Kasumi-1 (cell line): ENCODE data around the gene PSMB7.

Experiments
- DNase-seq, 2 experiments: peaks; one replicate each; lab custom pipeline; 2025; lab: John Stamatoyannopoulos, UW

The PSMB7 gene

DNA sequence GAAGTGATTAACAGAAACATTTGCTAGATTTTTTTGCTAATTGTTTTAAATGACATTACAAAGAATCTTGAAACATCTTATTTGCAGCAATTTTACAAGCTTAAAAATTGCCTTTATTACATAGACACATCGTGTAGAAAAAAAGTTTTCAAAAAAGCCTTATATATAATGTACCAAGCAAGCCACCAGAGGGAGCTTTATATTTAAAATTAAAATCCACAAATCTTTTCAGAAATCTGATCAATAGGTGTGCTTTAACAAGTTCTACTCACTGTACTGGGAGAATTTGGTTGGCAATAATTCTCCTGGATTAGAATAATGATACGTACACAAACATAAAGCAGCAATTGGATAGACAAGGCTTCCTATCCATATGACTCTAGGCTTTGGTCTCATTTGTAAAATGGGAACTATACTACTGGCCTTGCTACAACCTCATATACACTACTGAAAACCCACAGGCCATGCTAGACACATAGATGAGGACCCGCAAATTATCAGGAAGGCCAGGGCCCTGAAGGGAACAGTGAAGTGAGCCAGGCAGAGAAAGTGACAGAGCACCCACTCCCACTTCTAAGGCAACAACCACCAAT is 4.8 kb downstream of the PSMB7 start:
- peak; percentile 22 to 54 for DNase-seq

DNA sequence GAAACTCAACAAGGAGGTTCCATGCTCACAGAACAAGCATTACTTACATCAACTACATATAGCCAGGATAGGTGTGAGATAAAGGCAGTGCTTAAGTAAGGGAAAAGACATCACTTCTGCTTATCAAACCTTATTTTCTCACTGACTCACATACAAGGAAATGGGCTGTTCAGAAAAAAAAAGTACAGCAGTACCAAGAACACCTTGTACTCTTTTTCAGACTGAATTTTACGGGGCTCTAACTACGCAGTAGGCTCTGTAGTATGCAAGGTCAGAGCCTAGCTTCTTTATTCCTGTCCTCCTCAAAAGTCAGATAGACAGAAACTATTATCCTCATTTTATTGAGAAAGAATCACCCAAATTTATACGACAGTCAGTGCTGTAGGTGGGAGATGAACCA is 5.8 kb downstream of the PSMB7 start:
- no peak for DNase-seq

DNA sequence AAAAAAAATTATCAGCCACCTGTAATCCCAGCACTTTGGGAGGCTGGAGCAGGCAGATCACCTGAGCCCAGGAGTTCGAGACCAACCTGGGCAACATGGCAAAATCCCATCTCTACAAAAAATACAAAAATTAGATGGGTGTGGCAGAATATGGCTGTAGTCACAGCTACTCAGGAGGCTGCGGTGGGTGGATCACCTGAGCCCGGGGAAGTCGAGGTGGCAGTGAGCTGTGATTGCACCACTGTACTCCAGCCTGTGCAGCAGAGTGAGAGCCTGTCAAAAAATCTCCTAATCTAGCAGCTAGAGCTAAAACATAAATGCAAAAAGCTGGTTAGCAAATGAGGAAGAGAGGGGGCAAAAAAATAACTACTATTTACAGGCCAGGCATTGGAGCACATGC is 12.0 kb downstream of the PSMB7 start:
- DNase-seq = no peak

DNA sequence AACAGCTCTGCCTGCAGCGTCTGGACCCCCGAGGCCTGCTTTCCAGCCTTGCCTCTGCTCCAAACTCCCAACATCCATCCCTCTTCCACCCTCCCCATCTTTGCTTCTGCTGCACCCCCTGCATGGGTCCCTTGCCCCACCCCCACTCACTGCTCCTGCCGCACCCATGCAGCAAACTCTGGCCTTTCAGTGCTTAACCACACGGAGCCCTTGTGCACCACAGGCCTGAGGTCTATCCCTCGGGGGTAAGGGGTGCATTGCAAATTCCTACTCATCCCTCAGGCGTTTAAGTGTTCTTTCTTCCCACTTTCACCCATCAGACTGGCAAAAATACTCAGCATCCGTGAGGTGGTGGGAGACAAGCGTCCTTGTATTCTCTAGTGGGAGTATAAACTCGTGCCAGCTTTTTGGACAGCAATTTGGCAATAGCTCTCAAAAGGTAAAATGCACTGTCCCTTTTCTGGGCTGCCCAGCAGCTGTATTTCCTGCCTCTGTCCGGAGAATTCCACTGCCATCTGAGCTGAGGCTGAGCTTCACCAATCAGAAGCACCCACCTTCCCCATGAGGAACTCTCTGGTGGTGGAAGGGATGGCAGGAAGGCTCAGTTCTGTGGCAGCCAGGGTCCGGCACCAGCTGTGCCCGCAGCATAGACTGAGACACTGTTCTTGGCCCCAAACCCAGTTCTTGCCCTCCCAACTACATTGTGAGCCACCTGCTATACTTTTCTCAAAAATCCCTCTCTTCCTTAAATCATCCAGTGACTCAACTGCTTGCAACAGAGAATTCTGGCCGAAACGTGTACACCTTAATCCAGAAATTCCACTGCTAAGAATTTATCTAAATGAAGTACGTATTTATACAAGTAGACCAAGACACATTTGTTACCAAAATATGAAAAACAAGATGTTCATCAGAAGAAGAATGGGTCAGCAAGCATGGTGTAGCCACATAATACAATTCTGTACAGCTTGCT is 15.0 kb downstream of the PSMB7 start:
- DNase-seq = peak in 1 of 2 experiments; percentile 22

DNA sequence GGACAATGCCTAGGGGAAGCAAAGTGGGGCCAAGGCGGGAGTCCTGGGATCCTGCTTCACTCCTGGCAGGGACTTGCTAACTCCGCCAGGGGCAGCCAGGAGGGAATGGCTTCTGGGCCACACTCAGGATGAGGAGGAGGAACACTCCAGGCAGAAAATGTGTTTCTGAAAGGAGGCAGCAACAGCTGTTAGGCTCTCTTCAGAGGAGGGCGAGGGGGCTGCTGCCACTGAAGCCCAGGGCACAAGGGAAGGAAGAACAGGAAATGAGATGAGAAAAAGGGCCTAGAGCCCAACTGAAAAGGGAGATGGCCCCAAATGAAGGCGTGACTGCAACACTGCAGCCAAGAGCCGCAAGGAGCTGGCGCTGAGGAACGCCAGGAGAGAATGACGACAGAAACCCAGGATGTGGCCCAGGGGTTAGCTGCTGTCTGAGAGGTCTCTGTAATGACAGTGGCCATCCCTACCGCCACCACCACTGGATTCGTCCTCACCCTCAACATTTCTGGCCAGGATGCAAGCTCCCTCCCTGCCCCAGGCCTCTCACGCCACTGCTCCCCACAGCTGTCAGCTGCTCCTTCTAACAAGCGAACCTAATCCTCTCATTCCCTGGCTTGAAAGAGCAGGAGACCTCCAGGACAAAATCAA is 15.8 kb downstream of the PSMB7 start:
- peak; percentile 70 to 74 for DNase-seq

DNA sequence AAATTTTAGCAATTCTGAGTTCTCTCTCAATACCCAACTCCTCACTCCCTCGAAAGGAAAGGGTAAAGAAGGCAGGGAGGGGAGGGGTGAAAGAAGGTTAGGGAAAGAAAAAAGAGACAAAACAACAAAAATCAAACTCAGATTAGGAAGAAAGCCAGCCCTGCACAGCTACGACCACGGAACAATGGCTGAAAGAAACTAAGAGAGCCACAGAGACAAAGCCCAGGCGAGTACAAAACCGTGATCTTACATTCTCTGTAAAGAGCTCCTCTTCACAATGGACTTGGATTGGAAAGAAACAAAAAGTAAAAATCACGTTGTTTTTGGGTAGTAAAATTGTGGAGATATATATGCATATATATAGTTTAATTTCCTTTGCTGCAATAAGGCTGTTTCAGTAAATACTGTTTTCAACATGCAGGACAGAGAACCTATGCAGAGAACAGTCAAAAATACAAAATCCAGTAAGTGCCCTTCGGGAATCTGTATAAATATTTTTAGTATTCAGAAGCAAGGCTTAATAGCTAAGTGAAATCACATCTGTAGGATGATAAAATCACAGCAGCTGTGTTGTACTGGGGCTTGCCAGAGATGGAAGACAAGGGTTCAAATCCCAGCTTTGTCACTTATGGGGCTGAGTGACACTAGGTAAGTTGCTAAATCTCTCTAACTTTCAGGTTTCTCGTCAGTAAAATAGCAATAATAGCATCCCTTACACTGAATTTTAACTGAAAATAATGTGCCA is 16.9 kb downstream of the PSMB7 start:
- DNase-seq = no peak

DNA sequence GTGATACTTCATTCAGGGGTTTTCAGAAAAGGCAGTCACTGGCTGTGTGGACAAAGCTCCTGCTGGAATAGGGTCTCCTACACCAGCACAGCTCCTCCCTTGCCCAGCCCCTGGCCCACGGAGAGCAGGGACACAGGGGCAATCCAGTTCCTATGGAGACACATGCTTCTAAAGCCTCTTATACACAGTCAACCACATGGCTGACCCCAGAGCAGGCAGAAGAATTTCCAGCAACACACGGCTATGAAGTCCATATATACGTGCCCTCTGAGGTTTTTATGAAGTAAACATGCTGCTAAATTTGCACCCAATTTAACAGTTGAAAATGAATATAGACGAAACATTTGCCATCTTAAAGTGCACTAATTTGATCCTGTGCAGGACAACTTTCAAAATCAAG is 19.4 kb downstream of the PSMB7 start:
- no peak for DNase-seq

DNA sequence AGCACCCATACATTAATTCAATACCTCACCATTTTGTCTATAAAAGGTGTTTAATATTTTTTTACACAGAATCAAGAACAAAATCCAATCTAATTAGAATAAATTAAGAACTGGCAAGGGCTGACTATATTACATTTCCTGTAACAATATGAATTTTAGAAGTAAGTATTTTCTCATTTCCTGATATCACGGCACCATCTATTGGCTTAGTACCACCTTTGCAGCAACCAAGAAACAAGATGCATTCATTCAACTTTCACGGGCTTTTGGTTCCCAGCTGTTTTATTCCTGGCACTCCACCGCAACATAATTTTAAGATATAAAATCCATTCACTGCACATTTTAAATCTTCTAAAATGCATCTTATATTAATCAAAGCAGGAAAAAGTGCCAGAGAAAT is 20.6 kb downstream of the PSMB7 start:
- no peak for DNase-seq

DNA sequence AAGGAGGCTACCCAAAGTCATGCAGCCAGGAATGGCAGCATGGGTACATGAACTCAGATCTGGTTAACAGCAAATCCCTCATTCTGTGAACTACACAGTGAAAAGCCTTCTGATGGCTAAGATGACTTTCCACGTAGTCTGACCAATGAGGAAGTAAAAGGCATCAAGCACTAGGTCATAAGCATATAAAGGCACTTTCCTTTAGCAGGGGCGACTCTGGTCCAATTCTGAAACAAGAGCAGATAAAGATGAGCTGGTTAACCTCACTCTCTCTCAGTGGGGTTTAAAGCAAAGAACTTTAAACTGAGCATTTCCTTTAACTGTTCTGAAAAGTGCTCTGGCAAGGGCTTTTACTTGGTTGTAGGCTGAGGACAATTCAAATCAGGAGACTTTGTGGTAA is 21.1 kb downstream of the PSMB7 start:
- peak; percentile 35 to 68 for DNase-seq

DNA sequence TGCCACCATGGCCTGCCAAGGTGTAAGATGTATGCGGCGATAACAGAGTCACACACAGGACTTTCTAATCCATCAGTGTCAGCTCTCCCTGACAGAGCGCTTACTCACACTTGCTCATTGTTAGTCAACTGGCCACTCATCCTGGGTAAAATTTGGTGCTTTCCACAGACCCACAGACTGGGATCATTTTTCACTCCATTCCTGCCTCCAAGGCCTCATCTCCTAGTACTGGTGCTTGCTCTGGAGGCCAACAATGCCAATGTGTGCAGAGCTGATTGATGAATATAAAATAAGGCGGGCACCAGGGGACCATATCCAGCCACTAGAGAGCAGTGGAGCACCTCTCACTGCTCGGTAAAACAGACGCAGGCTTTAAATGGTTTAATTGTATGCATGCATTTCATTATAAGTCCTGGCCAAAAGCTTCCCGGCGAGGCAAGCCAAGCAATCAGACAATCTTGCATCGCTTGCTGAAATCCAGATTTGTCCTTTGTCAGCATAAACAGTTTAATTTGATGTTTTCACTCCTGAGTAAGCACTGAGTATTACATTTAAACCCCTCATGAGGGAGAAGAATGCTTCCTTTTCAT is 22.3 kb downstream of the PSMB7 start:
- DNase-seq = peak; percentile 61 to 64

DNA sequence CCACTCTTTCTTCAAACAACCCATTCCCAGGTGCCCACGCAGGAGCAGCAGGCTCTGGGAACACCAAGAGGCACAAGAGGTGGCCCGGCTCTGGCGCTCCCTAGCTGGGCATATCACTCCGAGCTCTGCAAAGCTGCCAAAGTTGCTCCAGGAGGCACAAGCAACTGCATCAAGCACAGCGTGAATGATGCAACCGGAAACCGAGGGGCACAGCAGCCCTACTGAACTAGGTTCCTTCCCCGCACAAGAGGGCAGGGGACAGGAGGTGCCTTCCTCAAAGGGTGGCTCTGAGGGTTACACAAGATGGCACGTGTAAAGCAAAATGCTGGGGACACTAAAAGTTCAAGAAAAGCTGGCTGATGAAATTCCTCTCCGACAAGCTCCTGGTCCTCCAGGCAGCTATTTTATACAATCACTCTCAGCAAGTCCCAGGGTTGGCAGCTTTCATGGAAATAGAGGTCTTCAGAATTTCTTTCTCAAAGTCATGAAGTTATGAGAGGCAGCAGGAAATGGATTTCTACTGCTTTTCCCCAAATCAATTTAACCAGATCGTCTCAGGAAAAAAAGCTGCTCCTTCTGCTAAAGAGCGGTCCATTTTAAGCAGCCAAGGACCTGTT is 22.9 kb downstream of the PSMB7 start:
- peak; percentile 86 to 88 for DNase-seq

DNA sequence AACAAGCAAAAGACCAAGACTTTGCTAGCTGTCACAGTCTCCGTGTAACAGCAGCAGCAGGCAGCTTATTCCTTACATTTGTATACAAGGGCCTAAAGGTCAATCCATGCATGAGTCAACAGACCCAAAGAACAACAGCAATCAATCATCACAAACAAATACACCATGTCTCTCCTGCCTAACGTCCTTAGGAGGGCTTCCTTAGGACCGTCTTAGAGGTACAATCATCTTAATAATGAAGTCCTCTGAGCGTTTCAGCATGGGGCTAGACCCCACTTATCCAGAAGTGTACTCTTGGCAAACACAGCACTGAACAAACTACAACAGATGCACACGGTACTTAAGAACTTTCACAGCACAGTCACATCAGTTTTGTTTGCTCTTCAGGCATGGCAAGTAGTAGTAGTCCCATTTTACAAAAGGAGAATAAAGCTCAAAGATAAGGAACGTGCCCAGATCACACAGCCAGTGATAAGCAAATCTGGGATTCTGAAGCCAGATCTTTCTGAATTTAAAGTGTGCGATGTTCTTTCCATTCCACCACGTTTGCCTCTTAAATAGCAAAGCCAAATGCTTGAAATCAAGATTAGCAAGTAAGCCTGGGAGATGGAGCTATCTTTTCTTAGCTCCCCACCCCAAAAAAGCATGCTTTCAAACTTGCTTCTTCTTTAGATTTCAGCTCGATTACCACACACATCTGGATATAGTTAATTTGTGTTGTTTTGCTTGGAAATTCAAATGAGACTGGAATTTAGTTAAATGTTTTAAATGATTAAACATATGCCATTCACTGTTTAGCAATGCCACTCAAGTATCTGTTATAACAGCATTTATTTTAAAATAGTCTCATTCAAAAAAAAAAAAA is 24.2 kb downstream of the PSMB7 start:
- no peak for DNase-seq

DNA sequence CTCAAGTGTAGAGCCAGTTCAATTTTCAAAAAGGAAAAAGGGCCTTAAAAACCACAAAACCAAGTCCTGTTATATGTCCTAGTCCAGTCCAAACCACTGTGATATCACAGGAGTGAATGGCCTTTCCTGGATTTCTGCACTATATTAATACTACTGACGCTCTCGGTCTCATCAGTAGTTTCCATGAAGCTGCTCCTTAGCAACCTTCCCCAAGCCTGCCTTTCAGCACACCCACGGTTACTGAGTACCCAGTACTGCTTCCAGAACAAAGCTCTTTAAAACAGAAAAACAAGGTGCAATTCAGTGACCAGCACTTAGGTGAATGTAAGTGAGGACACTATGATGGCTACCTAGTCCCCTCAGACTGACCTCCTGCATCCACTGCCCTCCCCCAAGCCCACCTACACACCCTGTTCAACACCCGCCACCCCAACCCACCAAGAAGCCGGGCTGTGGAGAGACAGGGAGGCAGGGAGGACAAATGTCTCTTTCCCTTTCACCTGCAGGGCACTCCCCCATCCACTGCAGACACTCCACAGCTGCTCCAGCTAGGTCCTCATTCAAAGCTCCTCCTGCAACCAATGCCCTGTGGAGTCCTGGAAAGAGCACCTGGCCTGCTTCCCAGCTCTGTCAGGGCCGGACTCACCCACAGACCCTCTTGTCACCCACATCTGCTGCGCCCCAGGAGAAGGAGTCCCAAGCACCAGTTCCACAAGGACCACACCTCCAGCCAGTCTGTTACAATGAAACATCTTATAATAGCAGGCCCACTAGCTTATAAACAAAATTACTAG is 25.9 kb downstream of the PSMB7 start:
- DNase-seq = no peak

DNA sequence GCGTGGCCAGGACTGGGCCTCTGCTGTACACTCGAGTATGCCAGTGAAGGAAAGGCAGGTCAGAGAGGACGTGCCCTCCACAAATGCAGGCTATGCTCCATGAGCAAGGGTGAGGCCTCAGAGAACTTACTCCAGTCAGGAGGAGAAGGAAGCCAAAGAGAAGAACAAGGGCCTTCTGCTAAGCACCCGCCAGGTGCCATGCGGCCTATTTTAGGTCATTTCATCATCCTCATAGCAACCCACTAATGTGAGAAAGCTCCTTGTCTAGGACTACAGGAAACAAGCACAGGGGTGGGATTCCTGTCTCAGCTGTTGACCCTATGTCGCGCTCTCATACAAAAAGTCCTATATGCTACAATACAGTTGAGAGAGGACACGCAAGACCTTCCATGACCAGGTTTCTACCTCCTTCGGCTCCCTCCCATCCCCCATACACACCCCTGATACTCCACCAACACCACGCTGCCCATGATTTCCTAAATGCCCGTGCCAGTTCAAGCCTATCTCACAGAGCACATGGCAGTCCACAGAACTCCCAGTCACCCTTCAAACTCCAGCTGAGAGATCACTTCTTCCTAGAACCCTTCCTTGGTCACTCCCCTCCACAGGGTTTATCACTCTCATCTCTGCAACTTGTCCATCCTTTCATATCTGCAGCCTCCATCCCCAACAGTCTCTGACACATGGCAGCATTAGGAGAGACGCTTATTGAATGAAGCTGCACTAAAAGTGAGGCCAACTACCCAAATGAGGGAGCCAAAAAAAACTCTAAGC is 26.8 kb downstream of the PSMB7 start:
- no peak for DNase-seq

DNA sequence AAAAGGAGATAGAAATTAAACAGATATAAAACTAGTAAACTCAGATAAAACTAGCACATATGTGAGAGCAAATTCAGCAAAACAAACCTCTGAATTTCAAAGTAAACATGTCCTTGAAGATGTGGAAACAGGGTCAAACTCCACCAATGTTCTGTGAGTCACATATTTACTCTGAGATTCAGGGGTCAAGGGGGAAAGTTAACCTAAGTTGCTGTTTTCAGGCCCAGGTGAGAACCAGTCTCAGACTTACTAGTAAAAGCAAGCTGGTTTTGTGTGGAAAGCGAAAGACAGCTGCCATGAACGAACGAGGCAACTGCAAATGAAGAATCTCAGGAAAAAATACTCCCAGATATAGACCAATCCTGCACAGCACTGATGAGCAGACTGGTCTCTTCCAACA is 29.0 kb downstream of the PSMB7 start:
- no peak for DNase-seq

DNA sequence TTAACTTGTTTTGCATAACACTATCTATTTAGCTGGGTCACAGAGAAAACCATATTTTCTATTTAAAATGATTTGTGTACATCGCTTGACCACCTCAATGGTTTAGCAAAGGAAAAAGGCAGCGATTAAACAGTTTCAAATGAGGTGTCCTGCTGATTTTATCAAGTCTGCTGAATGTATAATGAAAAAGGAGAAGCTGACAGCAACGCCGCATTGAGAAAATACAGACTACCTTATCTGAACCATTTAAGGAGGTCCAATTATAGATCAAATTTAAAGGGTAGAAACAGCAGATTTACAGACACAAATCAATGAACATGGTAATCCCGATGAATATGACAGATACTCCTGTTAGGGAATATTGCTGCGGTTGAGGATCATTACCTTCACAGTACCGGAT is 29.6 kb downstream of the PSMB7 start:
- DNase-seq = no peak

DNA sequence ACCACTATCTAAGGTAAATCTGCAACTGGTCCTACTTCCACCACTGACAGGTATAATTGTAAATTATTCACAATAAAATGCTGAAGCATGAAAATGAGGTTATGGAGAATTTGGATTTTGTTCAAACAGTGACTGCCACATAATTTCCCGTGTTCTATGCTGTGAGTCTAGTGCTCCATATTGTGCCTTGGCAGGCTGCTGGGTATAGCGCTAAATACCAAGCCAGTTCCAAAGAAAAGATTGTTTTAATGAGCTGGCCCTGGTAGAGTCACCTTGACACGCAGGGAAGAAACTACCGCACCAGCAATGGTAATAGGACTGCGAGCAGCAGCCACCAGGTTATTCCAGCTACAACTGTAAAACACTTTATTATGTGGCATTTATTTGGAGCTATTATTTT is 30.4 kb downstream of the PSMB7 start:
- DNase-seq = no peak

DNA sequence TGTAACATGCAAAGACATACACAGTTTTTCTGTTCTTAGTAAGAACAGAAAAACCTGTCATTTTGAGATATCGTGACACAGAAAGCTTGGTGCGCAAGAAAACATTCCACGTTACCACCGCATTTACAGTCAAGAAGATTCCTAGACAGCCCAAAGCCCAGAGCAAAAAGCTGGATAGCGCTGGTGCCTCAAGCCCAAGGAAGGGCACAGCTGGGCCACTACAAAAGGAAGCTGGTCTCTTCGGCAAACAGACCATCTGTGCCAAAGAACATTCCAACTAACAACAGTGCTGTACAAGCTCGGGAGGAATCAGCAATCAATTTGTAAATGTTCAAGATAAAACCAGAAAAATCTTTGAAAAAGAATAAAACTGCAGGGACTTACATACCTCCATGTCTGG is 31.0 kb downstream of the PSMB7 start:
- no peak for DNase-seq
